Measurements from ENCODE around the gene AGTR1.
A peak's percentile ranks its signal among the peaks of the same experiment; 100 is the strongest.
"Not testable (repeated sequence)": the region's sequence is repeated elsewhere in the genome, so short reads cannot be mapped to it uniquely, and the experiment has no call there.

Gene AGTR1

GRCh38 chr3:148718982-148719862 lies 21.5 kb downstream of the AGTR1 start:
- peak in 1 of 58 donors; percentile 1 for DNase-seq

GRCh38 chr3:148720873-148721272 lies 23.2 kb downstream of the AGTR1 start:
- no peak for DNase-seq

- DNase-seq = no peak
Measured at GRCh38 chr3:148723631-148724030, 25.9 kb downstream of the AGTR1 start.

GRCh38 chr3:148727231-148727630 lies 29.5 kb downstream of the AGTR1 start:
- DNase-seq = peak in 43 of 58 donors; percentile 2 to 74 (median 30)

GRCh38 chr3:148728753-148729152 lies 31.1 kb downstream of the AGTR1 start:
- no peak for DNase-seq

GRCh38 chr3:148729476-148730055 lies 31.9 kb downstream of the AGTR1 start:
- no peak for DNase-seq

GRCh38 chr3:148730676-148731075 lies 33.0 kb downstream of the AGTR1 start:
- no peak for DNase-seq

- no peak for DNase-seq
Measured at GRCh38 chr3:148735597-148735996, 37.9 kb downstream of the AGTR1 start.

- DNase-seq = no peak
Measured at GRCh38 chr3:148736086-148736485, 38.4 kb downstream of the AGTR1 start.

- no peak for DNase-seq
Measured at GRCh38 chr3:148737104-148737530, 39.4 kb downstream of the AGTR1 start.

GRCh38 chr3:148739720-148740119 lies 42.0 kb downstream of the AGTR1 start:
- no peak for DNase-seq

- no peak for DNase-seq
Measured at GRCh38 chr3:148740291-148740690, 42.6 kb downstream of the AGTR1 start.

GRCh38 chr3:148741219-148741618 lies 43.5 kb downstream of the AGTR1 start:
- DNase-seq = no peak

- no peak for DNase-seq
Measured at GRCh38 chr3:148742118-148742517, 44.4 kb downstream of the AGTR1 start.

GRCh38 chr3:148746053-148746452 lies 48.4 kb downstream of the AGTR1 start:
- DNase-seq = no peak

GRCh38 chr3:148748283-148748682 lies 50.6 kb downstream of the AGTR1 start:
- peak in 15 of 58 donors; percentile 3 to 33 (median 10) for DNase-seq

- DNase-seq = no peak
Measured at GRCh38 chr3:148750296-148750695, 52.6 kb downstream of the AGTR1 start.

- DNase-seq = no peak
Measured at GRCh38 chr3:148751461-148751860, 53.8 kb downstream of the AGTR1 start.

- DNase-seq = not testable (repeated sequence)
Measured at GRCh38 chr3:148753385-148753784, 55.7 kb downstream of the AGTR1 start.

- no peak for DNase-seq
Measured at GRCh38 chr3:148755570-148755969, 57.9 kb downstream of the AGTR1 start.

GRCh38 chr3:148756311-148756710 lies 58.6 kb downstream of the AGTR1 start:
- DNase-seq = no peak
